GM21737 (cell line): ENCODE data around the gene JAKMIP2.
"Not testable (repeated sequence)": the region's sequence is repeated elsewhere in the genome, so short reads cannot be mapped to it uniquely, and the experiment has no call there.

ENCODE experiments used
- ATAC-seq: cut with Tn5 transposase; IDR thresholded peaks from one replicate; pipeline ENCODE4 v1.9.1; 2021; ENCODE audit warnings: mild to moderate bottlenecking, moderate library complexity; ENCODE audit not compliant: unreplicated experiment

Gene JAKMIP2

GRCh38 chr5:147750065-147750464 lies 32.5 kb downstream of the JAKMIP2 start:
- no peak for ATAC-seq

- ATAC-seq: no peak
Observed at GRCh38 chr5:147748590-147748989, 33.9 kb downstream of the JAKMIP2 start.

GRCh38 chr5:147746986-147747385 lies 35.5 kb downstream of the JAKMIP2 start:
- no peak for ATAC-seq

DNA sequence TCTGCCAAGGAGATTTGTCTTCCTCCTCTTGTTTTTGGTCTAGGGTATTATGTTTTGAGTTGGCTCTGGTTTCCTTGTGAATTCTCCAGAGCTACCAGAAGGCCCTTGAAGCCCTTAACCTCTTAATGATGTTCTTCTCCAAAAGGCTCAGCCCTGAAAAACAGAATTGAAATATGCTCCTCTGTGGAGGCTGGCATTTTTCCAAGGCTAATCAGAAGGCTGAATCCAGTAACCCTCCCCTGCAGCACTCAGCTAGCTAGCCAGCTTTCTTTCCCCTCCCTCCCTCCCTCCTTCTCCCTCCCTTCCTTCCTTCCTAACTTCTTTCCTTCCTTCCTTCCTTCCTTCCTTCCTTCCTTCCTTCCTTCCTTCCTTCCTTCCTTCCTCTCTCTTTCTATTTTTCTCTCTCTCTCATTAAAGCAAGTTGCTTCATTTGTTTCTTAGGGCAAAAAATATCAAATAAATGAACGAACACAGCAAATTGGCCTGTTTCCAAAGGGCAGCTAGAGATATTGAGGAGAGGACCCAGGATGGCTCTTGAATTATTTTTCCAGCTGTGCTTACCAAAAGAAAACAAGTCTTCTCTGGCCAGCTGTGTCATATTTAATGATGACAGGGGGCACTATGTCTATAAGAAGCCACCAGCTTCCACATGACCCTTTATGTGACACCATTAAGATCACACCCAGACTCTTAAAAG lies 38.7 kb downstream of the JAKMIP2 start:
- no peak for ATAC-seq

- ATAC-seq: no peak
Observed at GRCh38 chr5:147743012-147743411, 39.5 kb downstream of the JAKMIP2 start.

GRCh38 chr5:147742151-147742550 lies 40.4 kb downstream of the JAKMIP2 start:
- ATAC-seq: no peak

GRCh38 chr5:147740864-147741263 lies 41.7 kb downstream of the JAKMIP2 start:
- ATAC-seq: no peak

DNA sequence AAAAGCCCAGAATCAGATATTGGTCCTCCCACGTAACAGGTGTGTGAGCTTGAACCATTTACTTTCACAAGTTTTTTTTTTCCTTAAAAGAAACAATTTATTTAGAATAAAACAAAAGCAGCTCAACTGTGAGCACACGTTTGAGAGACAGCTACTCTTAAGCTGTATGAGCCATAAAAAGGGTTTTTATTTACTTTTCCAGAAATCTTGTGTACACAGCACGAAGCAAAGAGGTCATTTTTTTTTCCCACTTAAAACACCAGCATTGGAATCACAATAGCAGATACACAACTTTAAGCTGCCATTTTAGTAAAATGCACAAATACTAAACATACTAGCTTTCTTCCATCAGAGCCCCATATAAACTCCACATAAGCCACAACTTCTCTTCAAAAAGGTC lies 44.6 kb downstream of the JAKMIP2 start:
- ATAC-seq: no peak

- no peak for ATAC-seq
Observed at GRCh38 chr5:147735621-147736125, 46.9 kb downstream of the JAKMIP2 start.

DNA sequence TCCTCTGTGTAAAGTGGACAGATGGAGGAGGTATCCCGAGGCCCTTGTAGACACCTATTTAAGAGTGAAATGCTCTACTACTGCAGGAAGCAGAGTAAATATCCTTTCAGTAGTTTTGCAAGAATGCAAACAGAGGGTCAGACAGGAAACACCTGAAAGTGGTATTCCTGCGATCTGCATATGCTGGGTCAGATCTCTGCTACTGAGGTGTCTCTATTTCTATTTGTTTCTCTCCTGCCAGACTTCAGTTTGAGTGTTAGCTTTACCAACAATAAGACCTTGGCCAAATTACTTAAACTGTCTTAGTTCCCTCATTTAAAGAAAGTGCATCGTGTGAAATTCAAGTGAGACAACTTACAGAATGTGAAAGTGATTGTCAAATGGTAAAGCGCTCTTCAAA lies 47.6 kb downstream of the JAKMIP2 start:
- ATAC-seq: no peak

DNA sequence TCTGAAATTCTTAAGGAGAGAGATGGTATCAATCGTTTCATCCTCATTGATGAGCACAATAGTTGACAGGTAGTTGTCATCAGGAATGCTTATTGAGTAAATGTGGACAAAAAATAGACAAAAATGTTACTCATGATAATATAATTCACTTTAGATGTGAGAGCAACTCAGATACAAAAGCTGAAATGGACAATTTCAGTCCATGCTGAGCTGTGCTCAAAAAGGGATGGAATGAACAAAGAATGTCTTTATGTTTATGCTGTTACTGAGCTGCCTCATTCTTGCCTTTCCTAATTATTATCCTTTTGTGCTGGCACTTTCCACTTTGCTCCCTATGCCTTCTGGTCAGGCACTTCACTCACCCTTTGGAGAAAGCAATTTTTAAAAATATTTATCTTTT lies 49.5 kb downstream of the JAKMIP2 start:
- ATAC-seq: no peak

DNA sequence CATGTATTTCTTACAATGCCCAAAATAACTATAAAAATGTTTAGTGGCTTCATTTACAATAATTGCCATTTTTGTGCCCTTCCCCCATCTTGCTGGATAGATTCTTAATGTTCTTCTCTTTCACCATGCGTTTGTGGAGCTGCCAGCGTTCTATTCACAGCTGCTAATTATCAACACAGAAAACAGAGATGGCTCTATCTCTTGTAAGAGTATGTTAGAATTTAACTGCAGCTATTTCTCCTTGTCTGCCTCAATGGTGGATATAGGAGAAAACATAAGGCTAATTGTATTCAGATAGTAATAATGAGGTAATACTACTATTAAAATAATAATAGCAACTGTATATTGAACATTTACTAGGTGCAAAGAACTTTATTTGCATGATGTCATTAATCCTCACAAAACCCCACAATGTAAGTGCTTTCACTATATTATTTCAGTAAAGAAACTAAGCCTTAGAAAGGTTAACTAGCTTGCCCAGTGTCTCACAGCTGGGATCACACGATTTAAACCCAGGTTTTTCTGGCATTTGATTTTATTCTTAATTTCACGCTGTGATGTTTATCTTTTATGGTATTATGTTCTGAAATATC lies 50.1 kb downstream of the JAKMIP2 start:
- ATAC-seq: no peak

DNA sequence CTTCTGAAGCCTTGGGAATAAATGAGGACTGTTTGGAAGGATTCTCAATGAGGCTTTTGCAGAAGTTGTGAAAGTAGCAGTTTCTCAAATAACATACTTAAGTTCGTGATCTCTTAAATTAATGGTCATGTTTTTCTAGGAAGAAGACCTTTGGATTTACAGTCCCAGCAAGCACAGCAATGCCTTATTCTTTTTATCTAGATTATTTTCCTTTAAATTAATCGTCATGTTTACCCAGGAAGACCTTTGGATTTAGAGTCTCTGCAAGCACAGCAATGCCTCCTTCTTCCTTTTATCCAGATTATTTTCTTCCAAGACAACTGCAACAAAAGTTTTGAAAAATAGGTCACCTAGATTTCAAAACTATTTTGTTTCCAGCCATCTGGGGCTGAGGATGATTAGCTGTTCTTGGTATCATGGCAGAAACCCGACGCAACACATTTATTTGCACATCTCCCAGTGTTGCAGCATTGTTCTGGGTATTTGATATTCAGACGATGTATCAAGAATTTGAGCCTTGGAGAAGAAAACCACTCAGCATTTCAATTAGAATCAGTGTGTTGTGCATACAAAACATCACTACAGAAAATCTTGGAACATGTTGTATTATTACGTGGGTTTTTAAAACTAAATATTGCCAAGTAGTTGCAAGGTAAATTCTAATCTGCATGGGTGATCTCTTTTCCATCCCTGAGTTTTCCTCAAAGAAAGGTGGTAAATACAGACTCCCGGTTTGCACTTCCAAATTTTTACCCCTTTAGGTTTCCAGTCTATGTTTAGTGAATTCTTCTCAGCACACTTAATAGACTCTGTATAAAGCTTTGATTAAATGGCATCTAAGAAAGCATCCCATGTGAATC lies 50.9 kb downstream of the JAKMIP2 start:
- ATAC-seq: no peak

DNA sequence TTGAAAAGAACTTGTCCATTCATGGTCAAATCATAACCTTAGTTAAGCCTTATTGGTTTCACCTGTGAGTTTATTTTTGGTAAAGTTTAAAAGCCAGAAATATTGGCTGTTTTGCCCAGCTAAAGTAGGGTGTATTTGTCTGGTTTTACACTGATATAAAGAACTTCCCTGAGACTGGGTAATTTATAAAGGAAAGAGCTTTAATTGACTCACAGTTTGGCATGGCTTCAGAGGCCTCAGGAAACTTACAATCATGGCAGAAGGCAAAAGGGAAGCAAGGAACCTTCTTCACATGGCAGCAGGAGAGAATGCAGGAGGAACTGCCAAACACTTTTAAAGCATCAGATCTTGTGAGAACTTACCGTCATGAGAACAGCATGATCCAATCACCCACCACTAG lies 55.3 kb downstream of the JAKMIP2 start:
- ATAC-seq: no peak

DNA sequence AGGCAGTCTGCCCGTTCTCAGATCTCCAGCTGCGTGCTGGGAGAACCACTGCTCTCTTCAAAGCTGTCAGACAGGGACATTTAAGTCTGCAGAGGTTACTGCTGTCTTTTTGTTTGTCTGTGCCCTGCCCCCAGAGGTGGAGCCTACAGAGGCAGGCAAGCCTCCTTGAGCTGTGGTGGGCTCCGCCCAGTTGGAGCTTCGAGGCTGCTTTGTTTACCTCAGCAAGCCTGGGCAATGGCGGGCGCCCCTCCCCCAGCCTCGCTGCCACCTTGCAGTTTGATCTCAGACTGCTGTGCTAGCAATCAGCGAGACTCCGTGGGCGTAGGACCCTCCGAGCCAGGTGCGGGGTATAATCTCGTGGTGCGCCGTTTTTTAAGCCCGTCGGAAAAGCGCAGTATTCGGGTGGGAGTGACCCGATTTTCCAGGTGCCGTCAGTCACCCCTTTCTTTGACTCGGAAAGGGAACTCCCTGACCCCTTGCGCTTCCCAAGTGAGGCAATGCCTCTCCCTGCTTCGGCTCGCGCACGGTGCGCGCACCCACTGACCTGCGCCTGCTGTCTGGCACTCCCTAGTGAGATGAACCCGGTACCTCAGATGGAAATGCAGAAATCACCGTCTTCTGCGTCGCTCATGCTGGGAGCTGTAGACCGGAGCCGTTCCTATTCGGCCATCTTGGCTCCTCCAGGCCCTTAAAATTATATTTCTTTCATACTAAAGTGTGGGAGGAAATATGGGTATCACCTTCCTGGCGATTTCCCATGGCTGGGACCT lies 61.2 kb downstream of the JAKMIP2 start:
- ATAC-seq: not testable (repeated sequence)

DNA sequence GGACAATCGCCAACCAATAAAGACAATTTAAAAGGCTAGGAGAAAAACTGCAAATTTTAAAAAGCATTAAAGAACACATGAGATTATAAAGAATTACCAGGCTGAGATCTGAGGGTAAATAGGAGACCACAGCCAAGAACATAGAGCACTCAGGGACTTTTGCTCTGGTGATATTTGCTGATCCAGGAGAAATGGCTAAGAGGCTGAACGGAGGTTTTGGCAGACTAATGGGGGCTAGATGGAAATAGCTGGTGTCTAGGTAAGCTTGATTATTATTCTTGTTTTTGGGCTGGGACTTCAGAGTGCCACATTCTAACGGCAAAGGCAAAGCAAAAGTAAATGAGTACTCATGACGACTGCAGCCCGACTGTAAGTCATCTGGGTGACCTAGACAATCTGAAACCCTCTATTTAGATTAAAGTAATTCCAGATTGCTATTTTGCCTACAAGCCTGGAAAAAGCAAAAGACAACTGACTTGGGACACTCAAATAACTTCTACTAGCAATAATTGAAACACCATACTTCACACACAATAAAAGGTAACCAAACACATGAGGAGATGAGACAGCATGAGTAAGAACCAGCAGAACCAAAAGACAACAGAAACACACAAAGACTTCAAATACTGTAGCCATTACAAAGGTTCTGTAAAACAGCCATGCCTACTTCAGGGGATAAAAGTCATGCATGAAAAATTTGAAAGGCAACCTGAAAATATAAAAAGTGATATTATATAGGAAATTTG lies 68.8 kb downstream of the JAKMIP2 start:
- ATAC-seq: no peak

DNA sequence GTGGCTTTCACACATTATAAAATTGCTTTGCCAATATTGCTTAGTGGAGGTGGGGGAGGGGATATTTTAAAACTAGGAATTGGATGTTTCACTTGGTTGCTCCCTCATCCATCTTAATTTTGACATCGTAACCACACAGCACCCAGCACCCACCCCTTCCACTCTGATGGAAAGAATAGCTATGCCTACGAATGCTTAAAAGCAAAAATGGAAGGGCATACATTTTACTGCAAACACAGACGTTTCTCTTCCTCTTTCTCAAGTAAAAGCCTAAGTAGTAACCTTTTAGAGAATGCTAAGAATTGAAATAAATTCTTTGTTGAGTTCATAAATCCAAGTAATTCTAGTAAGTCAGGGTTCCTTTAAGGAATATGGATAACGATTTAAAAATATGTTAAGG lies 69.9 kb downstream of the JAKMIP2 start:
- no peak for ATAC-seq

DNA sequence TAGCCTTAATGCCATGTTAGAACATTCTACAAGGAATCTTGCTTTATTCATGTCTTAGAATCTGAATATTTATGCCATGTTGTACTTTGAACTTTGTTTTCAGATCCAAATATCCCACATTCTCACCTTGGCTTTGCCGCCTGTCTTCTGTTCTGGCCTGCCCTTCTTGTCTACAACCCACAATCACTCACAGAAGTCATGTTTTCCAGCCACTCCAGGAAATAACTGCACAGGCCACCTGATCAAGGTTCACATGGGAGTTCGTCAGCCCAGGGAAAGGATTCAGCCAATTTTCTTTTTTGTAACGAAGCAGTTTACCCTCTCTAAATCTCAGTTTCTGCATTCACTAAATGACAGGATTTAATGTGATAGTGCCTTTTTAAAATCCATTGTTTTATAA lies 70.5 kb downstream of the JAKMIP2 start:
- no peak for ATAC-seq

DNA sequence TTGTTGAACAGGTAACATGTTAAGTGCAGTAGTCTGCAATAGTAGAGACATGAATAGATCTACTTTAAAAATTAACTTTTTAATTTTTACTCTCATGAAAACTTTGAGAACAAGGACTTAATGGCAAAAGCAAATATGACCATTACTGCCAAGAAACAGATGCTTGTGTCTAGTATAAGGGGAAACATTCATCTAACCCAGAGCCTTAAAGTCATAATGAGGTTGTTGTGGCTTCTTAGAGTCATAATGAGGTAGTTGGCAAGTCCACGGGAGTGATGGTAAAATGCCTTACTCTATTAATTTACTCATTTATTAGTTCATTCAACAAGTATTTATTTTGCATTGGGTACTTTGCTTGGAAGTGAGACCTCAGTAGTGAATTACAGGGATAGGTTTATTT lies 71.5 kb downstream of the JAKMIP2 start:
- no peak for ATAC-seq

GRCh38 chr5:147708708-147709107 lies 73.8 kb downstream of the JAKMIP2 start:
- no peak for ATAC-seq
